ENCODE data around the gene UGT1A6.

Gene UGT1A6

GRCh38 chr2:233803292-233803911 lies 110.7 kb downstream of the UGT1A6 start:
- no peak for DNase-seq

GRCh38 chr2:233803994-233804393 lies 111.3 kb downstream of the UGT1A6 start:
- no peak for DNase-seq

GRCh38 chr2:233807215-233807865 lies 114.7 kb downstream of the UGT1A6 start:
- no peak for DNase-seq

- no peak for DNase-seq
These were observed 115.6 kb downstream of the UGT1A6 start for GRCh38 chr2:233807966-233808935.

GRCh38 chr2:233810385-233810784 lies 117.7 kb downstream of the UGT1A6 start:
- DNase-seq: no peak

- no peak for DNase-seq
These were observed 118.4 kb downstream of the UGT1A6 start for GRCh38 chr2:233811087-233811486.

GRCh38 chr2:233811732-233812131 lies 119.0 kb downstream of the UGT1A6 start:
- no peak for DNase-seq

GRCh38 chr2:233813236-233814055 lies 120.8 kb downstream of the UGT1A6 start:
- DNase-seq: no peak

GRCh38 chr2:233814056-233814835 lies 121.6 kb downstream of the UGT1A6 start:
- no peak for DNase-seq

GRCh38 chr2:233815861-233816260 lies 123.2 kb downstream of the UGT1A6 start:
- DNase-seq: no peak

GRCh38 chr2:233816334-233816733 lies 123.6 kb downstream of the UGT1A6 start:
- no peak for DNase-seq

- no peak for DNase-seq
These were observed 124.1 kb downstream of the UGT1A6 start for GRCh38 chr2:233816771-233817170.

GRCh38 chr2:233817361-233817911 lies 124.7 kb downstream of the UGT1A6 start:
- DNase-seq: no peak

GRCh38 chr2:233817995-233818638 lies 125.4 kb downstream of the UGT1A6 start:
- no peak for DNase-seq

- no peak for DNase-seq
These were observed 126.2 kb downstream of the UGT1A6 start for GRCh38 chr2:233818639-233819621.

GRCh38 chr2:233819884-233820773 lies 127.4 kb downstream of the UGT1A6 start:
- DNase-seq: no peak

GRCh38 chr2:233820774-233821105 lies 128.1 kb downstream of the UGT1A6 start:
- DNase-seq: no peak

- DNase-seq: no peak
These were observed 128.5 kb downstream of the UGT1A6 start for GRCh38 chr2:233821196-233821595.

GRCh38 chr2:233821709-233822100 lies 129.0 kb downstream of the UGT1A6 start:
- no peak for DNase-seq

All from OCI-M1 (cell line).